Subcutaneous adipose tissue (tissue), 4 donors: ENCODE results near the gene PRR22. TPM values are rescaled to one million over a fixed set of nuclear protein-coding genes. Genes with fewer than 3 reads are reported as not detected.

Experiments
- total RNA-seq, 4 donors: library from RNA; depleted of rRNA; stranded (reverse); fragments of >200 nt; gene quantifications; one replicate each; pipeline ENCODE4 v1.1.0, GENCODE V29; 2016
- TF ChIP-seq, protein P1 (sequence below): fragments of 450-650 bp; IDR thresholded peaks from one replicate; pipeline ENCODE4 v1.5.1; 2016; ENCODE audit warnings: low read depth, mild to moderate bottlenecking, control low read depth, antibody characterized with exemption, moderate library complexity

Gene PRR22
- total RNA-seq, 4 donors from 2014 or later, result 0.66 to 1.9 TPM; not detected in 2

DNA sequence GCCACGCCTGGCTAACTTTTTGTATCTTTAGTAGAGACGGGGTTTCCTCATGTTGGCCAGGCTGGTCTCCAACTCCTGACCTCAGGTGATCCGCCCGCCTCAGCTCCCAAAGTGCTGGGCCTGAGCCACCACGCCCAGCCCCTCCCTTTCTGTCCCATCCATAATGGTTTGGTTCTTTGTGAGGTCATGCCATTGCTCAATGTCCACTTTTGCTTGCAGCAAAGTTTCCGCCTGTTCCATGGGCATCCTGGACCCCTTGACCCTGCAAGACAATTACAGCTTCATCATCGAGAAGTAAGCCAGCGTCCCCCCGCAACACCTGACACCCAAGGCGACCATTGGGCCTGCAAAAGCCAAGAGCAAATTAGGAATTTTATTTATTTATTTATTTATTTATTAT, 16.6 kb downstream of the PRR22 start:
- TF ChIP-seq, protein P1, sequence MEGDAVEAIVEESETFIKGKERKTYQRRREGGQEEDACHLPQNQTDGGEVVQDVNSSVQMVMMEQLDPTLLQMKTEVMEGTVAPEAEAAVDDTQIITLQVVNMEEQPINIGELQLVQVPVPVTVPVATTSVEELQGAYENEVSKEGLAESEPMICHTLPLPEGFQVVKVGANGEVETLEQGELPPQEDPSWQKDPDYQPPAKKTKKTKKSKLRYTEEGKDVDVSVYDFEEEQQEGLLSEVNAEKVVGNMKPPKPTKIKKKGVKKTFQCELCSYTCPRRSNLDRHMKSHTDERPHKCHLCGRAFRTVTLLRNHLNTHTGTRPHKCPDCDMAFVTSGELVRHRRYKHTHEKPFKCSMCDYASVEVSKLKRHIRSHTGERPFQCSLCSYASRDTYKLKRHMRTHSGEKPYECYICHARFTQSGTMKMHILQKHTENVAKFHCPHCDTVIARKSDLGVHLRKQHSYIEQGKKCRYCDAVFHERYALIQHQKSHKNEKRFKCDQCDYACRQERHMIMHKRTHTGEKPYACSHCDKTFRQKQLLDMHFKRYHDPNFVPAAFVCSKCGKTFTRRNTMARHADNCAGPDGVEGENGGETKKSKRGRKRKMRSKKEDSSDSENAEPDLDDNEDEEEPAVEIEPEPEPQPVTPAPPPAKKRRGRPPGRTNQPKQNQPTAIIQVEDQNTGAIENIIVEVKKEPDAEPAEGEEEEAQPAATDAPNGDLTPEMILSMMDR, result no peak

DNA sequence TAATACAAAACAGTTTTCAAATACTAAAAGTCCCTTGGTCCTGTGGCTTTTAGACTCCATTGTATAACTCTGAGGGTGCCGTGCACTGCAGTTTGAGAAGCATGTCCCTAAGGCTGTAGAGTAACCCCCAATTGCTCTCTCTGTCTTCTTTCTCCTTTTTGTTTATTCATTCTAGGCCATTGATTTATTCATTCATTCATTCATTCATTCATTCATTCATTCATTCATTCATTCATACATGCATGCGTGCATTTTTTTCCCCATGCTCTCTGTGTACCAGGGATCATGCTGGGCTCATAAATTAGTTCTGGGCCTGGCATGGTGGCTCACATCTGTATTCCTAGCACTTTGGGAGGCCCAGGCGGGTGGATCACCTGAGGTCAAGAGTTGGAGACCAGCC, 19.3 kb downstream of the PRR22 start:
- TF ChIP-seq, protein P1, result no peak

DNA sequence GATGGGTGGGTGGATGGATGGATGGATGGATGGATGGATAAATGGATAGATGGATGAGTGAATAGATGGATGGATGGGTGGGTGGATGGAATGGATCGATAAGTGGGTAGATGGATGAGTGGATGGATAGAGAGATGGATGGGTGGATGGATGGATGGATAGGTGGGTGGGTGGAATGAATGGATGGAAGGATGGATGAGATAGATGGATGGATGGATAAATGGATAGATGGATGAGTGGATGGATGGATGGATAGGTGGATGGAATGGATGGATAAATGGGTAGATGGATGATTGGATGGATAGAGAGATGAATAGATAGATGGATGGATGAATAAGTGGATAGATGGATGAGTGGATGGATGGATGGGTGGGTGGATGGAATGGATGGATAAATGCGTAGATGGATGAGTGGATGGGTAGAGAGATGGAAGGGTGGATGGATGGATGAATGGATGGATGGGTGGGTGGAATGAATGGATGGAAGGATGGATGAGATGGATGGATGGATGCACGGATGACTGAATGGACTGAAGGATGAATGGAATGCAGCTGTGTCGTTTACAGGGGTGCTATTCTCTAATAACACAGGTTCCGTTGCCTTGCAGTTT, 21.8 kb downstream of the PRR22 start:
- TF ChIP-seq, protein P1, result no peak

DNA sequence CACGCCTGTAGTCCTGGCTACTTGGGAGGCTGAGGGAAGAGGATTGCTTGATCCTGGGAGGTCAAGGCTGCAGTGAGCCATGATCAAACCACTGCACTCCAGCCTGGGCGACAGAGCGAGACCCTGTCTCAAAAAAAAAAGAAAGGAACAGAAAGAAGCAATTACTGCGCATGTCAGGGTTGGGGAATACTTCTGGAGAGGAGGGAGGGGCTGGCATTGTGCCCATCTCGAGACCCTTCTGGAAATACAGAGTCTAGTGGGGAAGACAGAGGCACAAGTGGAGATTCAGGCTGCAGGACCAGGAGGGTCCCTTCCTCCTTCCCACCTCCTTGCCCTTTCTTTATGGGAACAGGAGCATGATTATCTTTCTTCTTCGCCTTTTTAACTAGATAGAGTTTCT, 30.8 kb downstream of the PRR22 start:
- TF ChIP-seq, protein P1, result no peak

DNA sequence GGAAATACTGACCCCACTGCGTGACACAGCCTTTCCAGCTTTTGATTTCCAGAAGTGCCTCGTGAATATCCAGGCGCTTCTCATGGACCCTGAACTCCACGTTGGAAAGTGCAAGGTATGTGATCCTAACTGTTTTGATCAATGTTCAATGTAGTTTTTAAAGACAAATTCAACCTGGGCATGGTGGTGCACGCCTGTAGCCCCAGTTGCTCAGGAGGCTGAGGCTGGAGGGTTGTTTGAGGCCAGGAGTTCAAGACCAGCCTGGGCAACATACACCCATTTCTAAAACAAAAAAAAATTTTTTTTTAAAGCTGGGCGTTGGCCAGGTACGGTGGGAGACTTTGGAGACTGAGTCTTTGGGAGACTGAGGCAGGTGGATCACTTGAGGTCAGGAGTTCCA, 32.8 kb downstream of the PRR22 start:
- TF ChIP-seq, protein P1, result no peak

DNA sequence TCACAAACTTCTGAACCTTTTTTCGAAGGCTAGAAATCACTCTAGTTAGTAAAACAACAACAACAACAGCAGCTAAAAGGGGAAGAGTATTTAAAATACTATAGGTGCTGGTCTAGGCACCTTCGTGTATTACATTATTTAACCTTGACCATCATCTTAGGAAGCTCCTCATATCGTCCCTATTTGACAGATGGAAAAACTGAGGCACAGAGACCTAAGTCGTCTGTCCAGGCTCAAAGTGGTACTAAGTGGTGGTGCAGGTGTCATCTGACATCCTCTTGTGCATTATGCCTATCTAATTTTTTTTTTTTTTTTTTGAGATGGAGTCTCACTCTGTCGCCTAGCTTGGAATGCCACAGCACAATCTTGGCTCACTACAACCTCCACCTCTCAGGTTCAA, 35.0 kb downstream of the PRR22 start:
- TF ChIP-seq, protein P1, result no peak

DNA sequence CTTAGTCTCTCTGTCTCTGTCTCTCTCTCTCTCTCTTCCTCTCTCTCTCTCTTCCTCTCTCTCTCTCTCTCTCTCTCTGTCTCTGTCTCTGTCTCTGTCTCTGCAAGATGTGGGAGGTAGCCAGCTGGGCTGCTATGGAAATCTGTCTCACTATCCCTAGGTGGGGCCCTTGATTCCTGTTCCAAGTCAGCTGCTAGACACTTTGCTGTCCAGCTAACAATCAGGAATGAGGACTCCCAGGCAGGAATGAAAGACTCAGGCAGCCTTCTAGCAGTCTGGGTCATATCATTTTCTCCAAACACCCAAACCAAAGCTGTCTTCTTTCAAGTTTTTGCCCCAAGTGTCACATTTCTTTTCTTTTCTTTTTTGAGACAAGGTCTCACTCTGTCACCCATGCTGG, 40.9 kb downstream of the PRR22 start:
- TF ChIP-seq, protein P1, result no peak
